Parathyroid adenoma (tissue), 2 donors: ENCODE results near the gene PLA2G4A.

Experiments used
- H2AFZ ChIP-seq: fragments of 300-600 bp; sonication (generic); one replicate; pipeline ENCODE4 v1.7.0; 2017; ENCODE audit warnings: antibody characterized with exemption, mild to moderate bottlenecking
- H3K27ac ChIP-seq: fragments of 300-600 bp; sonication (generic); one replicate; pipeline ENCODE4 v1.7.0; 2017
- H3K27me3 ChIP-seq: fragments of 300-600 bp; sonication (generic); one replicate; pipeline ENCODE4 v1.7.0; 2017; ENCODE audit warnings: low read length; ENCODE audit not compliant: control insufficient read depth, insufficient read depth
- H3K36me3 ChIP-seq: fragments of 300-600 bp; sonication (generic); one replicate; pipeline ENCODE4 v1.7.0; 2017; ENCODE audit warnings: low read length; ENCODE audit not compliant: control insufficient read depth, insufficient read depth
- H3K4me1 ChIP-seq: fragments of 300-600 bp; sonication (generic); one replicate; pipeline ENCODE4 v1.7.0; 2017; ENCODE audit warnings: control low read depth
- H3K4me2 ChIP-seq: fragments of 300-600 bp; sonication (generic); one replicate; pipeline ENCODE4 v1.7.0; 2017; ENCODE audit warnings: low read length
- H3K4me3 ChIP-seq: fragments of 300-600 bp; sonication (generic); one replicate; pipeline ENCODE4 v1.7.0; 2017; ENCODE audit warnings: low read depth, low read length
- H3K79me2 ChIP-seq: fragments of 300-600 bp; sonication (generic); one replicate; pipeline ENCODE4 v1.7.0; 2017; ENCODE audit warnings: control low read depth
- H3K9ac ChIP-seq: fragments of 300-600 bp; sonication (generic); one replicate; pipeline ENCODE4 v1.7.0; 2017; ENCODE audit warnings: mild to moderate bottlenecking
- H3K9me3 ChIP-seq: fragments of 300-600 bp; sonication (generic); one replicate; pipeline ENCODE4 v1.7.0; 2017; ENCODE audit warnings: low read length; ENCODE audit not compliant: control insufficient read depth
- CTCF ChIP-seq: fragments of 300-600 bp; sonication (generic); IDR thresholded peaks from one replicate; pipeline ENCODE4 v1.7.0; 2017; ENCODE audit warnings: antibody characterized with exemption, mild to moderate bottlenecking
- donor health status: primary hyperparathyroidism.

PLA2G4A gene

GRCh38 chr1:186987065-186987464, 158.3 kb downstream of the PLA2G4A start:
- H3K27ac ChIP-seq: no peak overlapping the region
- H3K9me3 ChIP-seq: no peaks in the 10 kb centered on the region
- TF ChIP-seq CTCF: no peak
- H2AFZ ChIP-seq: no peak overlapping the region
- peaks cover 3% of the 10 kb centered on the region for H3K4me1 ChIP-seq
- H3K9ac ChIP-seq: no peak overlapping the region
- no peak overlapping the region for H3K4me3 ChIP-seq
- H3K27me3 ChIP-seq: no peaks in the 10 kb centered on the region
- H3K36me3 ChIP-seq: no peaks in the 10 kb centered on the region
- no peak overlapping the region for H3K4me2 ChIP-seq
- H3K79me2 ChIP-seq: no peaks in the 10 kb centered on the region

- no peak overlapping the region for H3K4me3 ChIP-seq
Measured at GRCh38 chr1:186987769-186988168, 159.0 kb downstream of the PLA2G4A start.

GRCh38 chr1:186993996-186994395, 165.2 kb downstream of the PLA2G4A start:
- Histone ChIP-seq H3K27me3 (no peaks in the 10 kb centered on the region), H3K4me3 (no peak overlapping the region), H2AFZ (no peak overlapping the region), H3K9me3 (no peaks in the 10 kb centered on the region), H3K9ac (no peak overlapping the region), H3K36me3 (no peaks in the 10 kb centered on the region), H3K79me2 (no peaks in the 10 kb centered on the region), H3K27ac (no peak overlapping the region), H3K4me2 (no peak overlapping the region), H3K4me1 (no peaks in the 10 kb centered on the region)
- no peak for TF ChIP-seq CTCF

More at GRCh38 chr1:186987769-186988168, 159.0 kb downstream of the PLA2G4A start:
- no peak overlapping the region for H3K4me2 ChIP-seq
- no peaks in the 10 kb centered on the region for H3K9me3 ChIP-seq
- H2AFZ ChIP-seq: no peak overlapping the region
- H3K4me1 ChIP-seq: peaks cover 3% of the 10 kb centered on the region
- no peak for TF ChIP-seq CTCF
- H3K27me3 ChIP-seq: no peaks in the 10 kb centered on the region
- no peak overlapping the region for H3K9ac ChIP-seq
- no peak overlapping the region for H3K27ac ChIP-seq
- no peaks in the 10 kb centered on the region for H3K79me2 ChIP-seq
- H3K36me3 ChIP-seq: no peaks in the 10 kb centered on the region

GRCh38 chr1:186994897-186995296, 166.1 kb downstream of the PLA2G4A start:
- TF ChIP-seq CTCF: no peak
- no peaks in the 10 kb centered on the region for H3K36me3 ChIP-seq
- H3K4me1 ChIP-seq: no peaks in the 10 kb centered on the region
- H3K9me3 ChIP-seq: no peaks in the 10 kb centered on the region
- no peaks in the 10 kb centered on the region for H3K79me2 ChIP-seq
- no peak overlapping the region for H3K4me2 ChIP-seq
- H3K27ac ChIP-seq: no peak overlapping the region
- no peak overlapping the region for H3K9ac ChIP-seq
- no peak overlapping the region for H3K4me3 ChIP-seq
- no peaks in the 10 kb centered on the region for H3K27me3 ChIP-seq
- H2AFZ ChIP-seq: no peak overlapping the region

GRCh38 chr1:186996816-186997215, 168.1 kb downstream of the PLA2G4A start:
- no peak overlapping the region for H3K4me3 ChIP-seq
- no peak for TF ChIP-seq CTCF
- no peaks in the 10 kb centered on the region for H3K9me3 ChIP-seq
- no peak overlapping the region for H3K4me2 ChIP-seq
- H2AFZ ChIP-seq: no peak overlapping the region
- no peaks in the 10 kb centered on the region for H3K79me2 ChIP-seq
- no peak overlapping the region for H3K9ac ChIP-seq
- no peaks in the 10 kb centered on the region for H3K4me1 ChIP-seq
- no peaks in the 10 kb centered on the region for H3K36me3 ChIP-seq
- no peak overlapping the region for H3K27ac ChIP-seq
- no peaks in the 10 kb centered on the region for H3K27me3 ChIP-seq
